B cell (primary cell): ENCODE results near the gene COL10A1. TPM values are rescaled to one million over a fixed set of nuclear protein-coding genes. Genes with fewer than 3 reads are reported as not detected.

Source experiments
- ATAC-seq: fragments of 200-7000 bp; cut with Tn5 transposase; one replicate; pipeline ENCODE4 v1.10.0; 2021; ENCODE audit warnings: low read depth, mild to moderate bottlenecking, moderate number of reproducible peaks, moderate library complexity
- CTCF ChIA-PET: fragments of 350-600 bp; sonication (Branson Sonifier 250); formaldehyde crosslinking; loops from one replicate; lab custom pipeline; 2021; ENCODE audit warnings: antibody characterized with exemption, inconsistent platforms; lab: Charles Lee
- POLR2A ChIA-PET: fragments of 350-600 bp; sonication (Branson Sonifier 250); formaldehyde crosslinking; loops from one replicate; lab custom pipeline; 2021; ENCODE audit warnings: antibody characterized with exemption; lab: Charles Lee
- DNase-seq: peaks from one replicate; pipeline ENCODE4 v3.0.0; 2013
- H2AFZ ChIP-seq: 2 replicates; pipeline ENCODE4 v1.6.1; 2012; ENCODE audit warnings: mild to moderate bottlenecking, low read depth, low read length; ENCODE audit not compliant: insufficient read depth, poor library complexity, severe bottlenecking
- H3K27ac ChIP-seq, 2 donors: 1 replicate in 1 of 2; 2 replicates in 1 of 2; pipeline ENCODE4 v1.5.1; 2012 to 2013; ENCODE audit warnings: low read length in 2 of 2, mild to moderate bottlenecking in 2 of 2, moderate library complexity in 1 of 2
- H3K27me3 ChIP-seq, 4 experiments: fragments of 200-600 bp in 1 of 4; sonication (generic) in 1 of 4; replicated peaks in 1 of 4; 1 replicate in 2 of 4; 2 replicates in 2 of 4; pipeline versions ENCODE4 v1.6.1 to v1.7.0; 2013 to 2016; ENCODE audit warnings: low read length in 3 of 4, mild to moderate bottlenecking in 2 of 4, mixed read lengths in 1 of 4, moderate library complexity in 1 of 4; ENCODE audit not compliant: insufficient read depth in 4 of 4, control insufficient read depth in 3 of 4; ENCODE audit errors: control extremely low read depth in 1 of 4
- H3K36me3 ChIP-seq, 2 experiments: replicated peaks in 1 of 2; 1 replicate in 1 of 2; 2 replicates in 1 of 2; pipeline versions ENCODE4 v1.6.1 to v1.7.1; 2013; ENCODE audit warnings: low read length in 1 of 2; ENCODE audit not compliant: insufficient read depth in 2 of 2, control insufficient read depth in 1 of 2; ENCODE audit errors: control extremely low read depth in 1 of 2, extremely low read depth in 1 of 2
- H3K4me1 ChIP-seq, 2 donors: fragments of 200-600 bp in 1 of 2; sonication (generic) in 1 of 2; 1 replicate in 1 of 2; 2 replicates in 1 of 2; pipeline versions ENCODE4 v1.5.1 to v1.6.1; 2013 to 2017; ENCODE audit warnings: low read length in 2 of 2; ENCODE audit not compliant: control insufficient read depth in 2 of 2, insufficient read depth in 2 of 2
- H3K4me2 ChIP-seq: replicated peaks from 2 replicates; pipeline ENCODE3; 2012; ENCODE audit warnings: mild to moderate bottlenecking, low read depth, low read length; ENCODE audit not compliant: poor library complexity, severe bottlenecking
- H3K4me3 ChIP-seq, 5 experiments: fragments of 200-600 bp in 1 of 5; sonication (generic) in 1 of 5; 1 replicate in 3 of 5; 2 replicates in 2 of 5; pipeline versions ENCODE4 v1.5.1 to v1.7.0; 2011 to 2016; ENCODE audit warnings: low read length in 4 of 5, mild to moderate bottlenecking in 4 of 5, low read depth in 2 of 5, control low read depth in 1 of 5, moderate library complexity in 1 of 5; ENCODE audit not compliant: insufficient read depth in 1 of 5; ENCODE audit errors: control extremely low read depth in 1 of 5, extremely low read depth in 1 of 5
- H3K79me2 ChIP-seq: fragments of 200-600 bp; sonication (generic); one replicate; pipeline ENCODE4 v1.6.0; 2016; ENCODE audit warnings: low read length; ENCODE audit not compliant: control insufficient read depth, insufficient read depth
- H3K9ac ChIP-seq: fragments of 200-600 bp; sonication (generic); 2 replicates; pipeline ENCODE4 v1.6.1; 2017; ENCODE audit warnings: mild to moderate bottlenecking, low read length, moderate library complexity
- H3K9me3 ChIP-seq, 3 donors: one replicate each; pipeline versions ENCODE4 v1.6.1 to v1.7.1; 2013; ENCODE audit warnings: low read length in 2 of 3; ENCODE audit not compliant: control insufficient read depth in 2 of 3, insufficient read depth in 1 of 3; ENCODE audit errors: control extremely low read depth in 1 of 3
- H4K20me1 ChIP-seq: 2 replicates; pipeline ENCODE4 v1.6.0; 2012; ENCODE audit warnings: mild to moderate bottlenecking, low read length; ENCODE audit not compliant: insufficient read depth, control insufficient read depth, poor library complexity, severe bottlenecking
- H3K27ac Mint-ChIP-seq: one replicate; pipeline ENCODE4 v1.8.0; 2021; ENCODE audit warnings: mixed read lengths
- H3K27me3 Mint-ChIP-seq: one replicate; pipeline ENCODE4 v1.8.0; 2021; ENCODE audit warnings: mixed read lengths
- H3K4me1 Mint-ChIP-seq: one replicate; pipeline ENCODE4 v1.8.0; 2021; ENCODE audit warnings: mixed read lengths
- H3K4me3 Mint-ChIP-seq: one replicate; pipeline ENCODE4 v1.8.0; 2021; ENCODE audit warnings: mixed read lengths
- H3K9me3 Mint-ChIP-seq: one replicate; pipeline ENCODE4 v1.8.0; 2022; ENCODE audit warnings: mixed read lengths; ENCODE audit not compliant: insufficient read depth
- CTCF ChIP-seq: fragments of 200-600 bp; IDR thresholded peaks from one replicate; pipeline ENCODE4 v1.8.0; 2022; ENCODE audit warnings: antibody characterized with exemption, mild to moderate bottlenecking
- EZH2 ChIP-seq: IDR thresholded peaks from 2 replicates; pipeline ENCODE4 v1.6.1; 2012; ENCODE audit warnings: borderline replicate concordance, low read depth, mild to moderate bottlenecking, moderate library complexity, low read length; ENCODE audit not compliant: insufficient read depth, poor library complexity, severe bottlenecking
- WGBS: methylation state at CpG from one replicate; pipeline ENCODE4 v1.1.5; 2013; ENCODE audit warnings: missing lambda C conversion rate; ENCODE audit not compliant: insufficient coverage; 5-methylcytosine and 5-hydroxymethylcytosine counted together
- intact Hi-C: fragments of 100-400 bp; cut with micrococcal nuclease; formaldehyde crosslinking; loops from one replicate; pipeline ENCODE4 v1.10.0; 2022
- polyA plus RNA-seq: library from polyadenylated mRNA; depleted of rRNA; stranded (reverse); fragments of >200 nt; gene quantifications from 2 replicates; pipeline ENCODE4 v1.2.3, GENCODE V29; 2012
- total RNA-seq, 2 donors: library from RNA; stranded (reverse); fragments of 120-200 nt in 1 of 2; gene quantifications; 1 replicate in 1 of 2; 2 replicates in 1 of 2; pipeline versions ENCODE4 v1.2.3 to v1.2.4, GENCODE V29; 2013 to 2022

The COL10A1 gene
- total and polyA plus RNA-seq, 2 donors (not counting 1 experiment from before 2014, with no cell fraction given), result not detected

- no peak overlapping the region for H3K27ac Mint-ChIP-seq
- CTCF ChIA-PET, result interaction anchor here (1.2 kb wide), 1 partner anchor 57 kb away, joined by 3 read pairs; no protein-coding TSS in a partner anchor
These were observed 48.0 kb upstream of the COL10A1 start for GRCh38 chr6:116173928-116174327.

More at GRCh38 chr6:116173928-116174327, 48.0 kb upstream of the COL10A1 start:
- ATAC-seq (no peak), DNase-seq (no peak)
- no peaks in the 10 kb centered on the region for H3K79me2 ChIP-seq
- H2AFZ ChIP-seq, result no peak overlapping the region
- POLR2A ChIA-PET, result no interaction called here
- no peaks in the 10 kb centered on the region for H3K27me3 Mint-ChIP-seq
- H3K4me3 Mint-ChIP-seq, result no peak overlapping the region
- no peak overlapping the region for H3K4me3 ChIP-seq
- peaks cover 1 to 2% of the 10 kb centered on the region in 2 experiments for H3K36me3 ChIP-seq
- TF ChIP-seq CTCF (no peak), EZH2 (no peak)
- H3K9me3 ChIP-seq, result peaks cover 0 to 11% (median 6%) of the 10 kb centered on the region in 3 donors
- intact Hi-C loops, result no loop called here
- no peaks in the 10 kb centered on the region for H3K4me1 Mint-ChIP-seq
- H3K27ac ChIP-seq, result no peak overlapping the region
- peaks cover 4% of the 10 kb centered on the region for H3K9me3 Mint-ChIP-seq
- no peak overlapping the region for H3K9ac ChIP-seq
- WGBS, result no CpG with 5 or more reads among the region's 3 CpGs
- no peaks in the 10 kb centered on the region for H3K4me1 ChIP-seq
- no peaks in the 10 kb centered on the region for H3K27me3 ChIP-seq
- H3K4me2 ChIP-seq, result no peak overlapping the region
- H4K20me1 ChIP-seq, result no peaks in the 10 kb centered on the region
